Heart left ventricle (tissue), 16 donors: ENCODE results near the gene NIP7. TPM values are rescaled to one million over a fixed set of nuclear protein-coding genes. Genes with fewer than 3 reads are reported as not detected.

Experiments used
- ATAC-seq, 4 donors: fragments of 200-7000 bp; cut with Tn5 transposase; one replicate each; pipeline ENCODE4 v1.9.1; 2020 to 2022; ENCODE audit warnings: moderate library complexity in 4 of 4, mild to moderate bottlenecking in 3 of 4, moderate number of reproducible peaks in 1 of 4
- DNase-seq, 5 donors: peaks; one replicate each; pipeline ENCODE4 v3.0.0-alpha.2; 2020
- H3K27ac ChIP-seq, 12 donors: fragments of 200-600 bp; sonication (generic) in 4 of 12; one replicate each; pipeline versions ENCODE4 v1.5.0 to v1.8.0; 2016 to 2022; ENCODE audit warnings: mild to moderate bottlenecking in 2 of 12
- H3K27me3 ChIP-seq, 9 donors: fragments of 200-600 bp; sonication (generic) in 2 of 9; one replicate each; pipeline versions ENCODE4 v1.5.1 to v1.8.0; 2016 to 2022; ENCODE audit warnings: mild to moderate bottlenecking in 3 of 9
- H3K36me3 ChIP-seq, 9 donors: fragments of 200-600 bp; sonication (generic) in 2 of 9; one replicate each; pipeline versions ENCODE4 v1.5.0 to v1.8.0; 2018 to 2022; ENCODE audit warnings: mild to moderate bottlenecking in 2 of 9
- H3K4me1 ChIP-seq, 12 donors: fragments of 200-600 bp; sonication (generic) in 4 of 12; one replicate each; pipeline versions ENCODE4 v1.5.0 to v1.8.0; 2016 to 2022; ENCODE audit warnings: mild to moderate bottlenecking in 3 of 12
- H3K4me3 ChIP-seq, 12 donors: fragments of 200-600 bp; sonication (generic) in 4 of 12; one replicate each; pipeline versions ENCODE4 v1.5.0 to v1.8.0; 2017 to 2022; ENCODE audit warnings: mild to moderate bottlenecking in 9 of 12, moderate library complexity in 4 of 12
- H3K9me3 ChIP-seq, 12 donors: fragments of 200-600 bp; sonication (generic) in 4 of 12; one replicate each; pipeline versions ENCODE4 v1.5.0 to v1.8.0; 2016 to 2022; ENCODE audit warnings: mild to moderate bottlenecking in 1 of 12
- CTCF ChIP-seq, 12 donors: fragments of 200-600 bp; sonication (generic) in 4 of 12; IDR thresholded peaks; one replicate each; pipeline versions ENCODE4 v1.5.0 to v1.8.0; 2018 to 2022; ENCODE audit warnings: antibody characterized with exemption in 12 of 12, mild to moderate bottlenecking in 5 of 12
- POLR2A ChIP-seq, 2 donors: fragments of 450-650 bp; IDR thresholded peaks; one replicate each; pipeline ENCODE4 v1.6.1; 2017; ENCODE audit warnings: antibody characterized with exemption in 2 of 2, mild to moderate bottlenecking in 2 of 2, moderate library complexity in 2 of 2
- WGBS, 4 donors: extraction: QIAGEN DNeasy Blood & Tissue Kit in 2 of 4; methylation state at CpG; one replicate each; pipeline versions ENCODE4 v1.1.5 to v1.1.7; 2013 to 2018; 5-methylcytosine and 5-hydroxymethylcytosine counted together
- intact Hi-C, 10 donors: fragments of 100-400 bp; cut with DNase I; formaldehyde crosslinking; loops; one replicate each; pipeline versions ENCODE4 v1.11.1 to v1.14.2; 2022
- polyA plus RNA-seq, 2 donors: library from polyadenylated mRNA; stranded (reverse); fragments of 200-250 nt; gene quantifications; one replicate each; pipeline ENCODE4 v1.2.3, GENCODE V29; 2013
- total RNA-seq, 9 donors: library from RNA; depleted of rRNA in 2 of 9; stranded (reverse); fragments of >200 nt in 2 of 9; fragmentation: NEBNext Ultra II Directional in 3 of 9; extraction: Animal tissue kit (Norgen Biotek cat#: 25700) in 3 of 9; gene quantifications; one replicate each; pipeline versions ENCODE4 v1.1.0 to v1.2.4, GENCODE V29; 2016 to 2023
- donor health status: ischemic (EF 13 %, LVEDD 7.1; RV severe dilation, severe dysfunction).
- donor health status: healthy with polysubstance abuse.
- donor health status: DM: no; HTN: yes; CAD: no.
- donor health status: DM: no; HTN: no; CAD: no.
- donor health status: ischemic (EF 25% LVEDD 6.9; RV normal size, moderate dysfunction).
- donor health status: ischemic (EF 25% LVEDD 5.7; RV mildly dilated, moderate dysfunction).
- donor health status: healthy.
- donor health status: DM: yes; HTN: yes; CAD: no.
- donor health status: ischemic (EF 35%, LVEDD 5.7; RV mildly dilated, moderate dysfunction).
- donor health status: nonischemic (EF 11% LVEDD 7.7; RV severe dilation, severe dysfunction).
- donor health status: DM: yes; HTN: yes; CAD: no.
- donor health status: PGD.
- donor health status: ischemic (EF 29% LVEDD 5.4; RV normal size, mild dysfunction).
- donor health status: nonischemic (EF 23%, LVEDD 6.1; RV moderate dilation, normal function).

Gene NIP7
- total and polyA plus RNA-seq, 11 donors = 4.7 to 13.9 (median 10.3) TPM

GRCh38 chr16:69310653-69311532 lies 28.7 kb upstream of the NIP7 start, which contains the start of gene VPS4A:
TSS of gene VPS4A (plus strand) at chr16:69311350. CDS start at chr16:69311512, 162 bp downstream.
- peak within 1 kb of the TSS; percentile 75 to 100 (median 96) for H3K4me3 ChIP-seq
- intact Hi-C loops = loop anchor here in 1 of 10 donors (2.0 kb wide), 1 partner anchor 28 kb away; the partner anchor contains the start of genes COG8 and NIP7
- DNase-seq (peak; percentile 95 to 98 (median 96)), ATAC-seq (peak; percentile 92 to 99 (median 97))
- H3K27ac ChIP-seq = peak within 1 kb of the TSS; percentile 84 to 95 (median 91)
- peak in 1 of 2 donors; percentile 73 for TF ChIP-seq POLR2A (IDR thresholded peaks at IDR 0.05)
- peak; percentile 70 to 97 (median 90) for TF ChIP-seq CTCF (IDR thresholded peaks at IDR 0.05)
- peaks cover 0 to 41% (median 23%) of the 10 kb centered on the region in 12 donors for H3K4me1 ChIP-seq
- no peaks in the 10 kb centered on the region for H3K27me3 ChIP-seq
- no peaks in the 10 kb centered on the region for H3K9me3 ChIP-seq
- peaks cover 0 to 28% (median 21%) of the 10 kb centered on the region in 9 donors for H3K36me3 ChIP-seq
- 9 to 41% (median 15%) methylated on average over 15 to 70 of the region's 70 CpGs for WGBS, 4 donors

DNA sequence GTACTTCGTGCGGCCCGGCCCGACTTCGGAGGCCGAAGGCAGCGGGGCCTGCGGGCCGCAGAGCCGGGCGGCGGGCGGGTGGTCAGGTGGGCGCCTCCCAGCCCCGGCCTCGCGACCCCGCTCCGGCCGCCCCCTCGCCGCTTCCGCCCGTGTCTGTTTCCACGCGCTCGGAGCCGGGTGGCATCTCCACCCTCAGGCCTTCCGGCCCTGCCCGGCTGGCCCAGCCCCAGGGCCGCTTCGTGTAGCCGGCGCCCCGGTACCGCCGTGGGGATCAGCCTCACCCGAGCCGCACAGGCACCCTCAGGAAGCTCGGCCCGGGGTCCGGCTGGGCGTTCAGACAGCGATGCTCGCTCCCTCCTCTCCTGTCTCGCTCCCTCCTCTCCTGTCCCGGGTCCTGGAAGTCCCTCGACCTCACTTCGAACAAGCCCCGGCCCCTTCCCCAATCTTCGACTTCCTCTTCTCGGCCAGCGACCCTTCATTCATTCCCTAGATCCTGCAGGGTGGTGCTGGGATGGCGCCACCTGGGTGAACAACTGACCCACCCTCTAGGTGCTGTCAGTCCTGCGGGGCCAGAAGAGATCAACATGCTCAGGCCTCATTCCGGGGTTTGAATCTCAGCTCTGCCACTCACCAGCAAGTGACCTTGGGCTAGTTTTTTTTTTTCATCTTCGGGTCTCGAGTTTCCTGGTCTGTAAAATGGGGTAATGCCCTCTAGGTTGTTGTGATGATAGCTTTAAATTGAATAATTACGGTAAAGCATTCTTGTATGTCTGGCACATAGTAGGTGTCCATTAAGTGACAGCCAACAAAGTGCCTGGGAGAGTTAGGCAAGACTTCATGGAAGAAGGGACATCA lies 27.8 kb upstream of the NIP7 start:
- intact Hi-C loops = loop anchor here in 1 of 10 donors (2.0 kb wide), 1 partner anchor 27 kb away; the partner anchor contains the start of genes COG8 and NIP7
- H3K9me3 ChIP-seq = no peaks in the 10 kb centered on the region
- WGBS, 4 donors = 2 to 3% (median 2%) methylated on average over 39 to 59 of the region's 59 CpGs
- DNase-seq (peak in 3 of 5 donors; percentile 34 to 80 (median 46)), ATAC-seq (peak in 3 of 4 donors; percentile 15 to 59 (median 57))
- H3K4me3 ChIP-seq = peak overlapping the region; percentile 75 to 100 (median 96)
- TF ChIP-seq CTCF (IDR thresholded peaks at IDR 0.05) = no peak
- peak in 1 of 2 donors; percentile 4 for TF ChIP-seq POLR2A (IDR thresholded peaks at IDR 0.05)
- H3K36me3 ChIP-seq = peaks cover 0 to 37% (median 29%) of the 10 kb centered on the region in 9 donors
- peaks cover 0 to 41% (median 23%) of the 10 kb centered on the region in 12 donors for H3K4me1 ChIP-seq
- H3K27ac ChIP-seq = peak overlapping the region; percentile 84 to 95 (median 91)
- H3K27me3 ChIP-seq = no peaks in the 10 kb centered on the region

DNA sequence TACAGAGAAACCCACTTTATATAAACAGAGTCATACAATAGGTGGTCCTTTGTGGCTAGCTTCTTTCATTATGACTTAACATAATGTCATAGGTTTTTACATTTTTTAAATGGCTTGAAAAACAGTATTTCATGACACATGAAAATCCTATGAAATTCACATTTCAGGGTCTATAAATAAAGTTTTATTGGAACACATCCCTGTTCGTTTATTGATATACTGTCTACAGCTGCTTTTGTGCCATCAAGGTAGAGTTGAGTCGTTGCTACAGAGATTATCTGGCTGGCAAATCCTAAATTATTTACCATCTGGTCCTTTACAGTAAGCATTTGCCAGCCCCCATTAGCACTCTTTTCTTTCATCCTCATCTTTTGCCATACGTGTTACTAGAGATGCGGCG lies 26.1 kb upstream of the NIP7 start:
- Histone ChIP-seq H3K27me3 (no peaks in the 10 kb centered on the region), H3K27ac (no peak overlapping the region), H3K4me1 (peaks cover 0 to 41% (median 23%) of the 10 kb centered on the region in 12 donors), H3K36me3 (peaks cover 0 to 54% (median 45%) of the 10 kb centered on the region in 9 donors), H3K9me3 (no peaks in the 10 kb centered on the region), H3K4me3 (no peak overlapping the region)
- intact Hi-C loops = no loop called here
- 93 to 96% (median 95%) methylated on average over 5 of the region's 5 CpGs for WGBS, 4 donors
- DNase-seq = no peak
- TF ChIP-seq POLR2A (IDR thresholded peaks at IDR 0.05) = no peak
- TF ChIP-seq CTCF (IDR thresholded peaks at IDR 0.05) = no peak
- ATAC-seq = no peak
